ENCODE measurements around the gene SGF29. TPM values are rescaled to one million over a fixed set of nuclear protein-coding genes. Genes with fewer than 3 reads are reported as not detected.

The SGF29 gene
- total RNA-seq, 2 donors from 2014 or later: 25.2 to 30.7 TPM

DNA sequence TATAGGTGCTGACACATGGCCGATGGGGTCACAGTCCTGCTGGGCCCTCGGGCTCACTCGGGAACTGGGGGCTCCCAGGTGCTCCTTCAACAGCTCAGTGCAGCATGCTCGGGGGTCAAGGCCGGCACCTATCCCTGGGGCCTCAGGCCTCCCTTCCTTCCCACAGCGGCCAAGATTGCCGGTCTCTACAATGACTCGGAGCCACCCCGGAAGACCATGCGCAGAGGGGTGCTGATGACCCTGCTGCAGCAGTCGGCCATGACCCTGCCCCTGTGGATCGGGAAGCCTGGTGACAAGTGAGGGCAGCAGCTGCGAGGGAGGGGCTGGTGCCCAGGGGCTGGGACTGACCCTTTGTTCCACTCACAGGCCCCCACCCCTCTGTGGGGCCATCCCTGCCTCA, 36.2 kb downstream of the SGF29 start:
- peaks cover 9% of the 10 kb centered on the region for H3K4me1 ChIP-seq
- WGBS, 2 donors: 91 to 93% methylated on average over 4 to 7 of the region's 13 CpGs
- no peaks in the 10 kb centered on the region for H3K27me3 ChIP-seq
- intact Hi-C loops (cut with DNase I): no loop called here
- H3K36me3 ChIP-seq (replicated peaks in 1 of 2; ENCODE audit: insufficient read depth in 1 of 2, low read depth in 2 of 2): peaks cover 11 to 15% of the 10 kb centered on the region in 2 donors
- DNase-seq (no peak), ATAC-seq (no peak)
- H3K9me3 ChIP-seq: no peaks in the 10 kb centered on the region
- H3K4me3 ChIP-seq: no peak overlapping the region
- TF ChIP-seq POLR2A (IDR thresholded peaks at IDR 0.05): no peak
- TF ChIP-seq, protein P1, sequence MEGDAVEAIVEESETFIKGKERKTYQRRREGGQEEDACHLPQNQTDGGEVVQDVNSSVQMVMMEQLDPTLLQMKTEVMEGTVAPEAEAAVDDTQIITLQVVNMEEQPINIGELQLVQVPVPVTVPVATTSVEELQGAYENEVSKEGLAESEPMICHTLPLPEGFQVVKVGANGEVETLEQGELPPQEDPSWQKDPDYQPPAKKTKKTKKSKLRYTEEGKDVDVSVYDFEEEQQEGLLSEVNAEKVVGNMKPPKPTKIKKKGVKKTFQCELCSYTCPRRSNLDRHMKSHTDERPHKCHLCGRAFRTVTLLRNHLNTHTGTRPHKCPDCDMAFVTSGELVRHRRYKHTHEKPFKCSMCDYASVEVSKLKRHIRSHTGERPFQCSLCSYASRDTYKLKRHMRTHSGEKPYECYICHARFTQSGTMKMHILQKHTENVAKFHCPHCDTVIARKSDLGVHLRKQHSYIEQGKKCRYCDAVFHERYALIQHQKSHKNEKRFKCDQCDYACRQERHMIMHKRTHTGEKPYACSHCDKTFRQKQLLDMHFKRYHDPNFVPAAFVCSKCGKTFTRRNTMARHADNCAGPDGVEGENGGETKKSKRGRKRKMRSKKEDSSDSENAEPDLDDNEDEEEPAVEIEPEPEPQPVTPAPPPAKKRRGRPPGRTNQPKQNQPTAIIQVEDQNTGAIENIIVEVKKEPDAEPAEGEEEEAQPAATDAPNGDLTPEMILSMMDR (IDR thresholded peaks at IDR 0.05): no peak
- H3K27ac ChIP-seq: no peak overlapping the region

DNA sequence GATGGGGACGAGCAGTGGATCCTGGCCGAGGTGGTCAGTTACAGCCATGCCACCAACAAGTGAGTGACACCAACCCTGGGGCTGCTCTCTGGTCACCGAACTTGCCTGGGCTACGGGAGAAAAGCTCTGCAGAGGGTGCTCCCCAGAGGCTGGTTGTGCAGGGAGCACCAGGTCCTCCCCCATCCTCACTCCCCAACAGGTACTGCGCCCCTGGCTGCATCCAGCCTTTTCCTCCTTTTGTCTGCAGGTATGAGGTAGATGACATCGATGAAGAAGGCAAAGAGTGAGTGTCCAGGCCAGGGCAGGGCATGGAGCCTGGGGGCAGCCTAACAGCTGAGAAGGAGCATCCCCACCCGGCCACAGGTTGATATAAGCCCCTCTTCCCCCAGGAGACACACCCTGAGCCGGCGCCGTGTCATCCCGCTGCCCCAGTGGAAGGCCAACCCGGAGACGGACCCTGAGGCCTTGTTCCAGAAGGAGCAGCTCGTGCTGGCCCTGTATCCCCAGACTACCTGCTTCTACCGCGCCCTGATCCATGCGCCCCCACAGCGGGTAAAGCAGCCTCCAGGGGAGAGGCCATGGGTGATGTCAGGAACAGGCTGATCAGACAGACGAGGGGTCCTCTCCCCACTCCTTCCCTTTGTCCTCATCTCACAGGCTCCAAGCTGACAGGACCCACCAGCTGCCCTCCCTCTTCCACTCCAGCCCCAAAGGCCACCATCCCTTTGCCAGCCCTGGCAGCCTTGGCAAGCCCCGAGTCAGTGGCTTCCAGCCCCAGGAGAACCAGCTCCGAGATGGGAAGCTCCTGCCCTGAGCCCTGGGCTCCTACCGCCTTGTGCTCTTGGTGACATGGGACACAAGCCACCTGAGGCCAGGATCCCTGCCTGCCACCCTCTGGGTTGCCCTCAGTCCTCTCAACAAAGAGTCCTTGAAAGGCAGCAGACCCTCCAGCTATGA, 36.9 kb downstream of the SGF29 start:
- no peak for DNase-seq
- peaks cover 11% of the 10 kb centered on the region for H3K4me1 ChIP-seq
- no peaks in the 10 kb centered on the region for H3K27me3 ChIP-seq
- no peaks in the 10 kb centered on the region for H3K9me3 ChIP-seq
- H3K36me3 ChIP-seq (replicated peaks in 1 of 2; ENCODE audit: insufficient read depth in 1 of 2, low read depth in 2 of 2): peaks cover 11 to 12% of the 10 kb centered on the region in 2 donors
- intact Hi-C loops (cut with DNase I): no loop called here
- TF ChIP-seq, protein P1 (IDR thresholded peaks at IDR 0.05): no peak
- no peak for ATAC-seq
- H3K4me3 ChIP-seq: no peak overlapping the region
- WGBS, 2 donors: 92 to 96% methylated on average over 15 to 22 of the region's 22 CpGs
- H3K27ac ChIP-seq: no peak overlapping the region

DNA sequence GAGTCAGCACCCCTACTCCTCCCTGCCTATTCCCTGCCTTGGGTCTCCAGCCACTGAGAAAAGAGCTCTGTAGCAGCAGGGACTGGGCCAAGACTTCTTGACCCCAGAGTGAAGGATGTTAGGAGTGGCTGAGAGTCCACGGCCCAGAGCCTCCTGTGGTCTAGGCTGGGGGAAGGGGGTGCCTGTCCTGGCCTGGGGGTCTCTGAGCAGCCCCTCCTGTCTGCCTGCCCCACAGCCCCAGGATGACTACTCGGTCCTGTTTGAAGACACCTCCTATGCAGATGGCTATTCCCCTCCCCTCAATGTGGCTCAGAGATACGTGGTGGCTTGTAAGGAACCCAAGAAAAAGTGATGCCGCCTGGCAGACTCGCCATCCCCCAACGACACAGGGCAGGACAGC, 37.6 kb downstream of the SGF29 start:
- H3K36me3 ChIP-seq (replicated peaks in 1 of 2; ENCODE audit: insufficient read depth in 1 of 2, low read depth in 2 of 2): peaks cover 11 to 12% of the 10 kb centered on the region in 2 donors
- H3K4me1 ChIP-seq: peaks cover 12% of the 10 kb centered on the region
- no peak overlapping the region for H3K27ac ChIP-seq
- WGBS, 2 donors: 75 to 91% methylated on average over 5 to 6 of the region's 6 CpGs
- no peaks in the 10 kb centered on the region for H3K9me3 ChIP-seq
- intact Hi-C loops (cut with DNase I): no loop called here
- H3K4me3 ChIP-seq: no peak overlapping the region
- DNase-seq: no peak
- H3K27me3 ChIP-seq: no peaks in the 10 kb centered on the region
- TF ChIP-seq, protein P1 (IDR thresholded peaks at IDR 0.05): no peak
- no peak for TF ChIP-seq POLR2A (IDR thresholded peaks at IDR 0.05)
- no peak for ATAC-seq

DNA sequence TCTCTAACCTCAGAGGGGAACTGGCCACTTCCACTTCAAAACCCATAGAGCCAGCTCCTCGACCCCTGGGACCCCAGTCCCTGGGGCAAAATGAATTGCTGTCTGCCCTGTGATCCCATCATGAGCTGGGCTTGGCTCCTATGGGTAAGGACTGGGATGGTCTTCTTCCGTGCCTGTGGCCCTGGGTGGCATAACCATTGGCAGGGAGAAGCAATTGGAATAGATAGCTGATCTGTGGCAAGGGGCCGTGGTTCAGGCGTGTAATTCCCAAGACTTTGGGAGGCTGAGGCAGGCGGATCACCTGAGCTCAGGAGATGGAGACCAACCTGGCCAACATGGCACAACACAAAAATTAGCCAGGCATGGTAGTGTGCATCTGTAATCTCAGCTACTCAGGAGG, 38.8 kb downstream of the SGF29 start:
- ATAC-seq: no peak
- Histone ChIP-seq H3K36me3 (replicated peaks in 1 of 2; ENCODE audit: insufficient read depth in 1 of 2, low read depth in 2 of 2) (peaks cover 10 to 11% of the 10 kb centered on the region in 2 donors), H3K27ac (no peak overlapping the region), H3K9me3 (no peaks in the 10 kb centered on the region), H3K4me3 (no peak overlapping the region), H3K4me1 (peaks cover 24% of the 10 kb centered on the region), H3K27me3 (no peaks in the 10 kb centered on the region)
- intact Hi-C loops (cut with DNase I): no loop called here
- WGBS, 2 donors: 88 to 90% methylated on average over 3 to 5 of the region's 5 CpGs
- TF ChIP-seq, protein P1 (IDR thresholded peaks at IDR 0.05): no peak
- TF ChIP-seq POLR2A (IDR thresholded peaks at IDR 0.05): no peak
- no peak for DNase-seq
